ENCODE data around the gene PDE6D.

PDE6D gene

GRCh38 chr2:231699006-231699405, 82.1 kb downstream of the PDE6D start:
- Histone ChIP-seq H3K56ac (ENCODE audit: low read length) (no peak overlapping the region), H3K4me2 (ENCODE audit: low read length) (no peak overlapping the region), H3K4me1 (ENCODE audit: control insufficient read depth, low read depth, low read length) (no peaks in the 10 kb centered on the region), H3K23ac (ENCODE audit: low read length) (no peak overlapping the region), H3K9ac (ENCODE audit: low read length) (no peak overlapping the region), H3K79me1 (ENCODE audit: low read length) (no peaks in the 10 kb centered on the region), H2BK120ac (ENCODE audit: low read depth, low read length) (no peak overlapping the region), H3K4ac (ENCODE audit: low read depth, low read length) (no peak overlapping the region), H2AK5ac (ENCODE audit: low read length) (no peak overlapping the region), H3K79me2 (ENCODE audit: control insufficient read depth, insufficient read depth, low read length) (no peaks in the 10 kb centered on the region), H3K18ac (ENCODE audit: low read length) (no peak overlapping the region), H3K27ac (ENCODE audit: low read depth, low read length) (no peak overlapping the region), H3K36me3 (ENCODE audit: control insufficient read depth, insufficient read depth, low read length) (no peaks in the 10 kb centered on the region), H4K8ac (ENCODE audit: low read depth, low read length) (no peak overlapping the region), H3K27me3 (ENCODE audit: insufficient read depth, low read length, poor library complexity) (no peaks in the 10 kb centered on the region), H2BK15ac (replicated peaks; ENCODE audit: low read depth) (no peak overlapping the region), H4K5ac (ENCODE audit: low read length) (no peak overlapping the region), H2BK5ac (ENCODE audit: low read length) (no peak overlapping the region), H3K4me3 (ENCODE audit: low read length) (no peak overlapping the region)
- no CpG with 5 or more reads among the region's 9 CpGs for WGBS (ENCODE audit: extremely low coverage, insufficient coverage, low lambda C conversion rate)
- no peak for DNase-seq

GRCh38 chr2:231696004-231696367, 85.1 kb downstream of the PDE6D start:
- no peaks in the 10 kb centered on the region for H3K79me1 ChIP-seq (ENCODE audit: low read length)
- no peak overlapping the region for H2BK120ac ChIP-seq (ENCODE audit: low read depth, low read length)
- H3K27me3 ChIP-seq (ENCODE audit: insufficient read depth, low read length, poor library complexity): no peaks in the 10 kb centered on the region
- no peak overlapping the region for H4K8ac ChIP-seq (ENCODE audit: low read depth, low read length)
- H3K27ac ChIP-seq (ENCODE audit: low read depth, low read length): no peak overlapping the region
- H3K56ac ChIP-seq (ENCODE audit: low read length): no peak overlapping the region
- no peak overlapping the region for H2AK5ac ChIP-seq (ENCODE audit: low read length)
- no CpG with 5 or more reads among the region's 2 CpGs for WGBS (ENCODE audit: extremely low coverage, insufficient coverage, low lambda C conversion rate)
- no peak overlapping the region for H3K9ac ChIP-seq (ENCODE audit: low read length)
- no peak for DNase-seq
- H4K5ac ChIP-seq (ENCODE audit: low read length): no peak overlapping the region
- no peaks in the 10 kb centered on the region for H3K79me2 ChIP-seq (ENCODE audit: control insufficient read depth, insufficient read depth, low read length)
- H2BK5ac ChIP-seq (ENCODE audit: low read length): no peak overlapping the region
- H3K4me1 ChIP-seq (ENCODE audit: control insufficient read depth, low read depth, low read length): no peaks in the 10 kb centered on the region
- H3K23ac ChIP-seq (ENCODE audit: low read length): no peak overlapping the region
- H3K4ac ChIP-seq (ENCODE audit: low read depth, low read length): no peak overlapping the region
- H3K18ac ChIP-seq (ENCODE audit: low read length): no peak overlapping the region
- H3K4me3 ChIP-seq (ENCODE audit: low read length): no peak overlapping the region
- H3K4me2 ChIP-seq (ENCODE audit: low read length): no peak overlapping the region
- H2BK15ac ChIP-seq (replicated peaks; ENCODE audit: low read depth): no peak overlapping the region
- no peaks in the 10 kb centered on the region for H3K36me3 ChIP-seq (ENCODE audit: control insufficient read depth, insufficient read depth, low read length)

DNA sequence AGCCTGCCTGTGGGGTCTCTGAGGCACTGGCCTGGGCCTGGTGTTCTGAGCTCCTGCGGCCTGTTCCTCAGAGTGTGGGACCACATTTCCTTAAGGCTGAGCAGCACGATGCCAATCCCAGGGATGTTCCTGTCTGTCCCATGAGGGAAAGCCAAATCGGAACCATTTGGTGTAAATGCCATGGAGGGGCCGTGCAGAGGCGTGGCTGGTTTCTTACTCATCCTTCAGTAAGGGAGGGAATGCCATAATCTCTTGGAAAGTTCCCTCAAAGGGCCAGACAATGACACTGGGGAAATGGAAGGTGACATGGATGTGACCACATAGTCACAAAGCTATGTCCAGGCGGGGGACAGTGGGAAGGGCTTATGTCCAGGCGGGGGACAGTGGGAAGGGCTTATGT, 87.1 kb downstream of the PDE6D start:
- no peak overlapping the region for H2BK120ac ChIP-seq (ENCODE audit: low read depth, low read length)
- no peak overlapping the region for H3K9ac ChIP-seq (ENCODE audit: low read length)
- no peak overlapping the region for H2BK15ac ChIP-seq (replicated peaks; ENCODE audit: low read depth)
- H3K79me2 ChIP-seq (ENCODE audit: control insufficient read depth, insufficient read depth, low read length): no peaks in the 10 kb centered on the region
- H3K36me3 ChIP-seq (ENCODE audit: control insufficient read depth, insufficient read depth, low read length): no peaks in the 10 kb centered on the region
- H3K4me2 ChIP-seq (ENCODE audit: low read length): no peak overlapping the region
- H3K27me3 ChIP-seq (ENCODE audit: insufficient read depth, low read length, poor library complexity): no peaks in the 10 kb centered on the region
- no peaks in the 10 kb centered on the region for H3K4me1 ChIP-seq (ENCODE audit: control insufficient read depth, low read depth, low read length)
- H3K79me1 ChIP-seq (ENCODE audit: low read length): no peaks in the 10 kb centered on the region
- no peak overlapping the region for H3K18ac ChIP-seq (ENCODE audit: low read length)
- H2BK5ac ChIP-seq (ENCODE audit: low read length): no peak overlapping the region
- no peak overlapping the region for H3K23ac ChIP-seq (ENCODE audit: low read length)
- no peak overlapping the region for H3K4me3 ChIP-seq (ENCODE audit: low read length)
- no peak overlapping the region for H3K56ac ChIP-seq (ENCODE audit: low read length)
- DNase-seq: no peak
- no peak overlapping the region for H3K4ac ChIP-seq (ENCODE audit: low read depth, low read length)
- H3K27ac ChIP-seq (ENCODE audit: low read depth, low read length): no peak overlapping the region
- no peak overlapping the region for H2AK5ac ChIP-seq (ENCODE audit: low read length)
- no CpG with 5 or more reads among the region's 7 CpGs for WGBS (ENCODE audit: extremely low coverage, insufficient coverage, low lambda C conversion rate)
- no peak overlapping the region for H4K5ac ChIP-seq (ENCODE audit: low read length)
- no peak overlapping the region for H4K8ac ChIP-seq (ENCODE audit: low read depth, low read length)

GRCh38 chr2:231692847-231693246, 88.2 kb downstream of the PDE6D start:
- Histone ChIP-seq H3K23ac (ENCODE audit: low read length) (no peak overlapping the region), H3K36me3 (ENCODE audit: control insufficient read depth, insufficient read depth, low read length) (no peaks in the 10 kb centered on the region), H3K27ac (ENCODE audit: low read depth, low read length) (no peak overlapping the region), H3K79me1 (ENCODE audit: low read length) (no peaks in the 10 kb centered on the region), H3K4me1 (ENCODE audit: control insufficient read depth, low read depth, low read length) (no peaks in the 10 kb centered on the region), H2AK5ac (ENCODE audit: low read length) (no peak overlapping the region), H2BK5ac (ENCODE audit: low read length) (no peak overlapping the region), H3K18ac (ENCODE audit: low read length) (no peak overlapping the region), H3K4me3 (ENCODE audit: low read length) (no peak overlapping the region), H3K4me2 (ENCODE audit: low read length) (no peak overlapping the region), H4K8ac (ENCODE audit: low read depth, low read length) (no peak overlapping the region), H4K5ac (ENCODE audit: low read length) (no peak overlapping the region), H2BK15ac (replicated peaks; ENCODE audit: low read depth) (no peak overlapping the region), H3K79me2 (ENCODE audit: control insufficient read depth, insufficient read depth, low read length) (no peaks in the 10 kb centered on the region), H2BK120ac (ENCODE audit: low read depth, low read length) (no peak overlapping the region), H3K4ac (ENCODE audit: low read depth, low read length) (no peak overlapping the region), H3K27me3 (ENCODE audit: insufficient read depth, low read length, poor library complexity) (no peaks in the 10 kb centered on the region), H3K9ac (ENCODE audit: low read length) (no peak overlapping the region), H3K56ac (ENCODE audit: low read length) (no peak overlapping the region)
- no peak for DNase-seq
- WGBS (ENCODE audit: extremely low coverage, insufficient coverage, low lambda C conversion rate): no CpG with 5 or more reads among the region's 13 CpGs

GRCh38 chr2:231691251-231691772, 89.8 kb downstream of the PDE6D start:
- WGBS (ENCODE audit: extremely low coverage, insufficient coverage, low lambda C conversion rate): no CpG with 5 or more reads among the region's 9 CpGs
- peaks cover 3% of the 10 kb centered on the region for H3K4me1 ChIP-seq (ENCODE audit: control insufficient read depth, low read depth, low read length)

DNA sequence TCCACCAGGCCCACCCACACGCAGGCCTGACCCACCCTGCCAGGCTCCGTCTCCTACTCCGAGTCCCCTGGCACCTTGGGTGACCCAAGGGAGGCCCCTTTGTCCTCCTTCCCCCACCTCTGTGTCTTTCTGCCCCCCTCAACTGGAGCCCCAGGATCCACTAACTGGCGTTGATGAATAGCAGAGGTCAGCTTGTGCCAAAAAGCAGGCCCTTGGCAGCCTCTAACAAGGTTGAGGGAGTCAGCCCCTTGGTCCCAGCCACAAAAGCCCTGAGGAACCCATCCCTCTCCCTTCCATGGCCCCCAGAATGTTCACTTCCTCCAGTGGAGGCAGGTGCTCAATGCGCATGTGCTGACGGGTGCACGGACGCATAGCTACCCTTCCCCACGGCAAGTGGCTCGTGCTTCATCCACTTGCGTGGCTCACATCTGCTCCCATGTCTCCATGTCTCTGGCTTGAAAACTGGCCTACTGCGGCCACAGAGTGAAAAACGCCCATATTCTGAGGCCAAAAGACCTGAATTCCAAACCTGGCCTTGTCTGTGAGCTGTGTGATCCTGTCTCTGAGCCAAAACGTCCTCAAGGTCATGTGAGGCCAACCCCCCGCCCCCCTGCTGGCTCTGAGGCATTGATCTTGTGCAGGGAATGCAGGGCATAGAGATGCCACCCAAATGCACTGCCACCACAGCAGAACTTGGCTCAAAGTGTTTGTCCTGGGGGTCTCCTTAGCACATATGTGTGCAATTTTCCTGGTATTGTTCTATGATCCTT, 91.8 kb downstream of the PDE6D start:
- WGBS (ENCODE audit: extremely low coverage, insufficient coverage, low lambda C conversion rate): no CpG with 5 or more reads among the region's 15 CpGs
- no peak overlapping the region for H4K8ac ChIP-seq (ENCODE audit: low read depth, low read length)
- H3K4me2 ChIP-seq (ENCODE audit: low read length): no peak overlapping the region
- no peak overlapping the region for H4K5ac ChIP-seq (ENCODE audit: low read length)
- H3K27ac ChIP-seq (ENCODE audit: low read depth, low read length): no peak overlapping the region
- no peaks in the 10 kb centered on the region for H3K79me2 ChIP-seq (ENCODE audit: control insufficient read depth, insufficient read depth, low read length)
- no peak overlapping the region for H3K23ac ChIP-seq (ENCODE audit: low read length)
- H3K36me3 ChIP-seq (ENCODE audit: control insufficient read depth, insufficient read depth, low read length): no peaks in the 10 kb centered on the region
- no peak overlapping the region for H3K9ac ChIP-seq (ENCODE audit: low read length)
- H3K4me1 ChIP-seq (ENCODE audit: control insufficient read depth, low read depth, low read length): peaks cover 6% of the 10 kb centered on the region
- H3K4me3 ChIP-seq (ENCODE audit: low read length): no peak overlapping the region
- H2AK5ac ChIP-seq (ENCODE audit: low read length): no peak overlapping the region
- H2BK120ac ChIP-seq (ENCODE audit: low read depth, low read length): no peak overlapping the region
- no peak for DNase-seq
- H3K18ac ChIP-seq (ENCODE audit: low read length): no peak overlapping the region
- H3K4ac ChIP-seq (ENCODE audit: low read depth, low read length): no peak overlapping the region
- H3K79me1 ChIP-seq (ENCODE audit: low read length): no peaks in the 10 kb centered on the region
- no peak overlapping the region for H2BK5ac ChIP-seq (ENCODE audit: low read length)
- no peak overlapping the region for H3K56ac ChIP-seq (ENCODE audit: low read length)
- H2BK15ac ChIP-seq (replicated peaks; ENCODE audit: low read depth): no peak overlapping the region
- H3K27me3 ChIP-seq (ENCODE audit: insufficient read depth, low read length, poor library complexity): no peaks in the 10 kb centered on the region

More at GRCh38 chr2:231691251-231691772, 89.8 kb downstream of the PDE6D start:
- Histone ChIP-seq H2BK5ac (ENCODE audit: low read length) (no peak overlapping the region), H4K5ac (ENCODE audit: low read length) (no peak overlapping the region), H3K56ac (ENCODE audit: low read length) (no peak overlapping the region), H3K79me2 (ENCODE audit: control insufficient read depth, insufficient read depth, low read length) (no peaks in the 10 kb centered on the region), H3K23ac (ENCODE audit: low read length) (no peak overlapping the region), H2AK5ac (ENCODE audit: low read length) (no peak overlapping the region), H2BK120ac (ENCODE audit: low read depth, low read length) (no peak overlapping the region), H4K8ac (ENCODE audit: low read depth, low read length) (no peak overlapping the region), H3K36me3 (ENCODE audit: control insufficient read depth, insufficient read depth, low read length) (no peaks in the 10 kb centered on the region), H3K27me3 (ENCODE audit: insufficient read depth, low read length, poor library complexity) (no peaks in the 10 kb centered on the region), H3K9ac (ENCODE audit: low read length) (no peak overlapping the region), H3K79me1 (ENCODE audit: low read length) (no peaks in the 10 kb centered on the region), H3K4me3 (ENCODE audit: low read length) (no peak overlapping the region), H3K4ac (ENCODE audit: low read depth, low read length) (no peak overlapping the region), H3K18ac (ENCODE audit: low read length) (no peak overlapping the region), H2BK15ac (replicated peaks; ENCODE audit: low read depth) (no peak overlapping the region), H3K4me2 (ENCODE audit: low read length) (no peak overlapping the region), H3K27ac (ENCODE audit: low read depth, low read length) (no peak overlapping the region)
- DNase-seq: no peak

Data from mesendoderm (in vitro differentiated cells).